GM23338 (cell line): ENCODE results near the gene CEACAM19. TPM values are rescaled to one million over a fixed set of nuclear protein-coding genes. Genes with fewer than 3 reads are reported as not detected.
A peak's percentile ranks its signal among the peaks of the same experiment; 100 is the strongest.

Source experiments
- ATAC-seq: fragments of 200-7000 bp; cut with Tn5 transposase; 3 replicates; pipeline ENCODE4 v1.9.1; 2020
- DNase-seq: peaks from one replicate; pipeline ENCODE4 v3.0.0-alpha.2; 2015; ENCODE audit warnings: low spot score
- H2AFZ ChIP-seq: fragments of 200-600 bp; sonication (generic); 2 replicates; pipeline ENCODE4 v1.8.0; 2016; ENCODE audit warnings: antibody characterized with exemption, mild to moderate bottlenecking, moderate library complexity
- H3F3A ChIP-seq: fragments of 200-600 bp; sonication (generic); replicated peaks from 2 replicates; pipeline ENCODE4 v1.8.0; 2017; ENCODE audit warnings: antibody characterized with exemption, mixed run types, low read depth
- H3K27ac ChIP-seq: fragments of 200-600 bp; sonication (generic); 2 replicates; pipeline ENCODE4 v1.6.1; 2016; ENCODE audit warnings: low read depth
- H3K27me3 ChIP-seq: fragments of 200-600 bp; sonication (generic); 2 replicates; pipeline ENCODE4 v1.8.0; 2016; ENCODE audit warnings: mild to moderate bottlenecking, mixed run types, moderate library complexity; ENCODE audit not compliant: insufficient read depth
- H3K36me3 ChIP-seq: fragments of 200-600 bp; sonication (generic); 2 replicates; pipeline ENCODE4 v1.8.0; 2016; ENCODE audit warnings: mild to moderate bottlenecking; ENCODE audit not compliant: insufficient read depth
- H3K4me1 ChIP-seq: fragments of 200-600 bp; sonication (generic); 2 replicates; pipeline ENCODE4 v1.8.0; 2016; ENCODE audit warnings: mild to moderate bottlenecking, moderate library complexity; ENCODE audit not compliant: insufficient read depth
- H3K4me2 ChIP-seq: fragments of 200-600 bp; sonication (generic); 2 replicates; pipeline ENCODE4 v1.7.1; 2017; ENCODE audit warnings: mixed run types
- H3K4me3 ChIP-seq: fragments of 200-600 bp; sonication (generic); 2 replicates; pipeline ENCODE4 v1.6.1; 2016; ENCODE audit warnings: mixed run types
- H3K79me2 ChIP-seq: fragments of 200-600 bp; sonication (generic); replicated peaks from 2 replicates; pipeline ENCODE4 v1.8.0; 2017; ENCODE audit warnings: mild to moderate bottlenecking; ENCODE audit not compliant: insufficient read depth
- H3K9me2 ChIP-seq: fragments of 200-600 bp; sonication (generic); 2 replicates; pipeline ENCODE4 v1.8.0; 2017; ENCODE audit not compliant: insufficient read depth
- H4K20me1 ChIP-seq: fragments of 200-600 bp; sonication (generic); replicated peaks from 2 replicates; pipeline ENCODE4 v1.8.0; 2017; ENCODE audit warnings: mild to moderate bottlenecking; ENCODE audit not compliant: insufficient read depth
- H3K27ac Mint-ChIP-seq: 2 replicates; pipeline ENCODE4 v1.8.0; 2020; ENCODE audit warnings: inconsistent platforms, mild to moderate bottlenecking, moderate library complexity, mixed read lengths
- H3K27me3 Mint-ChIP-seq: 3 replicates; pipeline ENCODE4 v1.8.0; 2022; ENCODE audit warnings: low read depth, mild to moderate bottlenecking, moderate library complexity, mixed read lengths, inconsistent platforms; ENCODE audit not compliant: insufficient read depth, poor library complexity
- H3K36me3 Mint-ChIP-seq: 3 replicates; pipeline ENCODE4 v1.8.0; 2021; ENCODE audit warnings: low read depth, mild to moderate bottlenecking, inconsistent platforms, moderate library complexity, mixed read lengths
- H3K4me1 Mint-ChIP-seq: 3 replicates; pipeline ENCODE4 v1.8.0; 2020; ENCODE audit warnings: mild to moderate bottlenecking, inconsistent platforms, mixed read lengths
- H3K4me3 Mint-ChIP-seq: 3 replicates; pipeline ENCODE4 v1.8.0; 2021; ENCODE audit warnings: moderate library complexity, mild to moderate bottlenecking, inconsistent platforms, mixed read lengths
- H3K9me3 Mint-ChIP-seq: 3 replicates; pipeline ENCODE4 v1.8.0; 2020; ENCODE audit warnings: moderate library complexity, mild to moderate bottlenecking, inconsistent platforms, mixed read lengths
- CREB1 ChIP-seq: fragments of 250-450 bp; sonication (Bioruptor Pico); IDR thresholded peaks from 2 replicates; pipeline ENCODE4 v1.5.0; 2020; ENCODE audit warnings: low read depth, mild to moderate bottlenecking, moderate library complexity
- EZH2phosphoT487 ChIP-seq: fragments of 200-600 bp; sonication (generic); IDR thresholded peaks from one replicate; pipeline ENCODE4 v1.8.1; 2018; ENCODE audit warnings: antibody characterized with exemption; ENCODE audit not compliant: unreplicated experiment
- JUNB ChIP-seq: IDR thresholded peaks from one replicate; pipeline ENCODE4 v1.6.1; 2016; ENCODE audit warnings: antibody characterized with exemption; ENCODE audit not compliant: unreplicated experiment
- NANOG ChIP-seq: IDR thresholded peaks from 2 replicates; pipeline ENCODE4 v1.6.1; 2016; ENCODE audit warnings: antibody characterized with exemption, borderline replicate concordance
- polyA plus RNA-seq: library from polyadenylated mRNA; unstranded; fragments of >200 nt; fragmentation: Nextera tagmentation; extraction: Ambion mirVana; gene quantifications from 2 replicates; pipeline ENCODE4 v1.2.1, GENCODE V29; 2016
- total RNA-seq: library from RNA; depleted of rRNA; stranded (reverse); fragments of >200 nt; shearing (Covaris generic); gene quantifications from 2 replicates; pipeline ENCODE4 v1.2.3, GENCODE V29; 2014
- TF ChIP-seq, protein P1 (sequence below): fragments of 250-450 bp; sonication (Bioruptor Pico); IDR thresholded peaks from 2 replicates; pipeline ENCODE4 v1.5.0; 2020; ENCODE audit warnings: mild to moderate bottlenecking, moderate library complexity
- TF ChIP-seq, protein P2 (sequence below), 2 experiments: fragments of 200-600 bp in 1 of 2; sonication (generic) in 1 of 2; conservative IDR thresholded peaks; 2 replicates each; pipeline versions ENCODE4 v1.5.1 to v1.6.1; 2016 to 2017; ENCODE audit warnings: antibody characterized with exemption in 2 of 2, low read depth in 2 of 2, mild to moderate bottlenecking in 2 of 2, moderate library complexity in 1 of 2

Gene CEACAM19
- total and polyA plus RNA-seq, 2 experiments from 2014 or later, result 0.38 to 0.76 TPM

DNA sequence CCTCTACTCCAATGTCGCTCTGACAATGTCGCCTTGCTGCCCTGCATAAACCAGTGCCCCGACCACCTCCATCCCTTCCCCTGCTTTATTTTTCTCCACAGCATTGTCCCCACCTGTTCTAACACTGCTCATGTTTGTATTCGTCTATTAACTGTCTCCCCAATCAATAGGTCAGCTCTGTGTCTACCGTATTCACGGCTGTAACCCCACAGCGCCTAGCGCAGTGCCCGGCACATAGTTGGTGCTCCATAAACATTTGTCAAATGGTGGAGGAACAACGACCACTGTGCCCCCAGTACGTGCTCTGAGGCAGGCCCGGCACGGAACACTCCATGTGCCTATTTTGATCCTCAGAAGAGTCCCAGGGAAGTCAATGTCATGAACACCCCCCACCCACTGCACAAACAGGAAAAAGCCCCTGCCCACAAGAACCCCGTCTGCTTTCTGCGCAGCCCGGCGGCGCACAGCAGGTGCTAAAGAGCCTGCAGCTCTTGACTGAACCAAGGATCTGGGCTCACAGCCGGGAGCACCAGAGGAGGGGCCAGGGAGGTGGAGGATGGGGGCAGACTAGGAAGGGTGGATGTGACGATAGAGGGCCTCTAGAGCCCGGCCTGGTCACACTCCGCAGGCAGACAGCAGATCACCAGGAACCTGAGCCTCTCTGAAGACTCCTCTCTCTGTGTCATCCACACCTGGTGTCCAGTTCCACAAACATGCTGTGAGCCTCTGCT is 25.8 kb downstream of the CEACAM19 start (continued):
- TF ChIP-seq, protein P1, sequence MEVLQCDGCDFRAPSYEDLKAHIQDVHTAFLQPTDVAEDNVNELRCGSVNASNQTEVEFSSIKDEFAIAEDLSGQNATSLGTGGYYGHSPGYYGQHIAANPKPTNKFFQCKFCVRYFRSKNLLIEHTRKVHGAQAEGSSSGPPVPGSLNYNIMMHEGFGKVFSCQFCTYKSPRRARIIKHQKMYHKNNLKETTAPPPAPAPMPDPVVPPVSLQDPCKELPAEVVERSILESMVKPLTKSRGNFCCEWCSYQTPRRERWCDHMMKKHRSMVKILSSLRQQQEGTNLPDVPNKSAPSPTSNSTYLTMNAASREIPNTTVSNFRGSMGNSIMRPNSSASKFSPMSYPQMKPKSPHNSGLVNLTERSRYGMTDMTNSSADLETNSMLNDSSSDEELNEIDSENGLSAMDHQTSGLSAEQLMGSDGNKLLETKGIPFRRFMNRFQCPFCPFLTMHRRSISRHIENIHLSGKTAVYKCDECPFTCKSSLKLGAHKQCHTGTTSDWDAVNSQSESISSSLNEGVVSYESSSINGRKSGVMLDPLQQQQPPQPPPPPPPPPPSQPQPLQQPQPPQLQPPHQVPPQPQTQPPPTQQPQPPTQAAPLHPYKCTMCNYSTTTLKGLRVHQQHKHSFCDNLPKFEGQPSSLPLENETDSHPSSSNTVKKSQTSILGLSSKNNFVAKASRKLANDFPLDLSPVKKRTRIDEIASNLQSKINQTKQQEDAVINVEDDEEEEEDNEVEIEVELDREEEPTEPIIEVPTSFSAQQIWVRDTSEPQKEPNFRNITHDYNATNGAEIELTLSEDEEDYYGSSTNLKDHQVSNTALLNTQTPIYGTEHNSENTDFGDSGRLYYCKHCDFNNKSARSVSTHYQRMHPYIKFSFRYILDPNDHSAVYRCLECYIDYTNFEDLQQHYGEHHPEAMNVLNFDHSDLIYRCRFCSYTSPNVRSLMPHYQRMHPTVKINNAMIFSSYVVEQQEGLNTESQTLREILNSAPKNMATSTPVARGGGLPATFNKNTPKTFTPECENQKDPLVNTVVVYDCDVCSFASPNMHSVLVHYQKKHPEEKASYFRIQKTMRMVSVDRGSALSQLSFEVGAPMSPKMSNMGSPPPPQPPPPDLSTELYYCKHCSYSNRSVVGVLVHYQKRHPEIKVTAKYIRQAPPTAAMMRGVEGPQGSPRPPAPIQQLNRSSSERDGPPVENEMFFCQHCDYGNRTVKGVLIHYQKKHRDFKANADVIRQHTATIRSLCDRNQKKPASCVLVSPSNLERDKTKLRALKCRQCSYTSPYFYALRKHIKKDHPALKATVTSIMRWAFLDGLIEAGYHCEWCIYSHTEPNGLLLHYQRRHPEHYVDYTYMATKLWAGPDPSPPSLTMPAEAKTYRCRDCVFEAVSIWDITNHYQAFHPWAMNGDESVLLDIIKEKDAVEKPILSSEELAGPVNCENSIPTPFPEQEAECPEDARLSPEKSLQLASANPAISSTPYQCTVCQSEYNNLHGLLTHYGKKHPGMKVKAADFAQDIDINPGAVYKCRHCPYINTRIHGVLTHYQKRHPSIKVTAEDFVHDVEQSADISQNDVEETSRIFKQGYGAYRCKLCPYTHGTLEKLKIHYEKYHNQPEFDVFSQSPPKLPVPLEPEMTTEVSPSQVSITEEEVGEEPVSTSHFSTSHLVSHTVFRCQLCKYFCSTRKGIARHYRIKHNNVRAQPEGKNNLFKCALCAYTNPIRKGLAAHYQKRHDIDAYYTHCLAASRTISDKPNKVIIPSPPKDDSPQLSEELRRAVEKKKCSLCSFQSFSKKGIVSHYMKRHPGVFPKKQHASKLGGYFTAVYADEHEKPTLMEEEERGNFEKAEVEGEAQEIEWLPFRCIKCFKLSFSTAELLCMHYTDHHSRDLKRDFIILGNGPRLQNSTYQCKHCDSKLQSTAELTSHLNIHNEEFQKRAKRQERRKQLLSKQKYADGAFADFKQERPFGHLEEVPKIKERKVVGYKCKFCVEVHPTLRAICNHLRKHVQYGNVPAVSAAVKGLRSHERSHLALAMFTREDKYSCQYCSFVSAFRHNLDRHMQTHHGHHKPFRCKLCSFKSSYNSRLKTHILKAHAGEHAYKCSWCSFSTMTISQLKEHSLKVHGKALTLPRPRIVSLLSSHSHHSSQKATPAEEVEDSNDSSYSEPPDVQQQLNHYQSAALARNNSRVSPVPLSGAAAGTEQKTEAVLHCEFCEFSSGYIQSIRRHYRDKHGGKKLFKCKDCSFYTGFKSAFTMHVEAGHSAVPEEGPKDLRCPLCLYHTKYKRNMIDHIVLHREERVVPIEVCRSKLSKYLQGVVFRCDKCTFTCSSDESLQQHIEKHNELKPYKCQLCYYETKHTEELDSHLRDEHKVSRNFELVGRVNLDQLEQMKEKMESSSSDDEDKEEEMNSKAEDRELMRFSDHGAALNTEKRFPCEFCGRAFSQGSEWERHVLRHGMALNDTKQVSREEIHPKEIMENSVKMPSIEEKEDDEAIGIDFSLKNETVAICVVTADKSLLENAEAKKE (CRISPR knock-in tag), result no peak

DNA sequence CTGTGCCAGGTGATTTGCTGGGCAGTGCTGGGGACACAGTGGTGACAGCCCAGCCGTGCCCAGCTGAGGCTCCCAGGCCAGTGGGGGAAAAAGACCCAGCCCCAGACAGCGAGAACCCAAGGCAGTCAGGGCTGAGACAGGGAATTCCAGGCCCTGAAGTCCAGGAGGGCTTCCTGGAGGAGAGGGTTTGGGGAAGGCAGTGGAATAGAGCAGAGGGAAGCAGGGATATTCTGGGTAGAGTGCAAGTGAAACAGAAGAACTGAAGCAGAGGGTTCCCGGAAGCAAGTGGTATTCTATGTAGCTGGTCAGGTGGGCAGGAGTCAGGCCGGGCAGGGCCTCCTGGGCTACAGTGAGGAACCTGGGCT is 26.4 kb downstream of the CEACAM19 start:
- Histone ChIP-seq H3K36me3 (no peaks in the 10 kb centered on the region), H2AFZ (peak overlapping the region; percentile 47; the same call in 1 of the 2 replicates), H3K79me2 (no peaks in the 10 kb centered on the region), H3K27ac (no peak overlapping the region), H3K4me3 (no peak overlapping the region), H3K4me1 (no peaks in the 10 kb centered on the region), H3K9me2 (no peaks in the 10 kb centered on the region), H4K20me1 (no peaks in the 10 kb centered on the region), H3K4me2 (no peak overlapping the region; the same call in 1 of the 2 replicates), H3F3A (no peaks in the 10 kb centered on the region), H3K27me3 (no peaks in the 10 kb centered on the region)
- H3K9me3 Mint-ChIP-seq, result no peaks in the 10 kb centered on the region
- TF ChIP-seq, protein P1 (CRISPR knock-in tag), result no peak
- no peak for TF ChIP-seq CREB1 (CRISPR knock-in tag)
- no peak for TF ChIP-seq JUNB
- no peak for TF ChIP-seq EZH2phosphoT487
- TF ChIP-seq NANOG, result no peak
- TF ChIP-seq, protein P2, sequence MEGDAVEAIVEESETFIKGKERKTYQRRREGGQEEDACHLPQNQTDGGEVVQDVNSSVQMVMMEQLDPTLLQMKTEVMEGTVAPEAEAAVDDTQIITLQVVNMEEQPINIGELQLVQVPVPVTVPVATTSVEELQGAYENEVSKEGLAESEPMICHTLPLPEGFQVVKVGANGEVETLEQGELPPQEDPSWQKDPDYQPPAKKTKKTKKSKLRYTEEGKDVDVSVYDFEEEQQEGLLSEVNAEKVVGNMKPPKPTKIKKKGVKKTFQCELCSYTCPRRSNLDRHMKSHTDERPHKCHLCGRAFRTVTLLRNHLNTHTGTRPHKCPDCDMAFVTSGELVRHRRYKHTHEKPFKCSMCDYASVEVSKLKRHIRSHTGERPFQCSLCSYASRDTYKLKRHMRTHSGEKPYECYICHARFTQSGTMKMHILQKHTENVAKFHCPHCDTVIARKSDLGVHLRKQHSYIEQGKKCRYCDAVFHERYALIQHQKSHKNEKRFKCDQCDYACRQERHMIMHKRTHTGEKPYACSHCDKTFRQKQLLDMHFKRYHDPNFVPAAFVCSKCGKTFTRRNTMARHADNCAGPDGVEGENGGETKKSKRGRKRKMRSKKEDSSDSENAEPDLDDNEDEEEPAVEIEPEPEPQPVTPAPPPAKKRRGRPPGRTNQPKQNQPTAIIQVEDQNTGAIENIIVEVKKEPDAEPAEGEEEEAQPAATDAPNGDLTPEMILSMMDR (conservative IDR thresholded peaks at IDR 0.05; ENCODE audit: low read depth in 2 of 2), result no peak
- no peak overlapping the region for H3K4me3 Mint-ChIP-seq
- H3K27me3 Mint-ChIP-seq, result peaks cover 16% of the 10 kb centered on the region
- H3K4me1 Mint-ChIP-seq, result peaks cover 14% of the 10 kb centered on the region; the same call in 2 of the 3 replicates
- peak overlapping the region; percentile 40; the same call in 1 of the 2 replicates for H3K27ac Mint-ChIP-seq
- ATAC-seq (peak; percentile 12; the same call in 1 of the 3 replicates), DNase-seq (no peak)
- H3K36me3 Mint-ChIP-seq, result no peaks in the 10 kb centered on the region
